ENCODE data around the gene ZNF718. TPM values are rescaled to one million over a fixed set of nuclear protein-coding genes. Genes with fewer than 3 reads are reported as not detected.
"Not testable (repeated sequence)": the region's sequence is repeated elsewhere in the genome, so short reads cannot be mapped to it uniquely, and the experiment has no call there.

Gene ZNF718
- total RNA-seq, 1 donor from 2014 or later = 5.9 TPM

DNA sequence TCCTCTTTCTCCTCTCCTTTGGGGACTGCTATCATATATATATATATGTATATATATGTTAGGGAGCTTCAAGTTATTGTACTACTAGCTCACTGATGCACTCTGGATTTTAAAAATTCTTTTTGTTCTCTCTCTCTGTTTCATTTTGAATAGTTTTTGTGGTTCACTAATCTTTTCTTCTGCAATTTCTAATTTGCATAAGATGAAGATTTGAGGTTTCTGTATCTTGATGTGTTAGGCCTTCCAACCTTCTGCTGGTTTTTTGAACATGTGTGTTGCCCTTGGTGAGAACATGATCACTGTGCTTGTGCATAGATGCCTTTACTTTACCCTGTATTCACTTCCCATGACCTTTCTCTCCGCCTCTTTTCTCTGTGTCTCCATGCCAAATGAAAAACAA, 7.8 kb upstream of the ZNF718 start:
- Histone ChIP-seq H3K27ac (replicated peaks) (no peak overlapping the region), H3K27me3 (ENCODE audit: low read depth) (peaks cover 9% of the 10 kb centered on the region), H3K4me1 (no peaks in the 10 kb centered on the region), H3K4me3 (no peak overlapping the region), H3K9me3 (replicated peaks) (no peaks in the 10 kb centered on the region), H3K36me3 (no peaks in the 10 kb centered on the region)
- DNase-seq = no peak
- intact Hi-C loops (cut with micrococcal nuclease) = no loop called here
- TF ChIP-seq, protein P1, sequence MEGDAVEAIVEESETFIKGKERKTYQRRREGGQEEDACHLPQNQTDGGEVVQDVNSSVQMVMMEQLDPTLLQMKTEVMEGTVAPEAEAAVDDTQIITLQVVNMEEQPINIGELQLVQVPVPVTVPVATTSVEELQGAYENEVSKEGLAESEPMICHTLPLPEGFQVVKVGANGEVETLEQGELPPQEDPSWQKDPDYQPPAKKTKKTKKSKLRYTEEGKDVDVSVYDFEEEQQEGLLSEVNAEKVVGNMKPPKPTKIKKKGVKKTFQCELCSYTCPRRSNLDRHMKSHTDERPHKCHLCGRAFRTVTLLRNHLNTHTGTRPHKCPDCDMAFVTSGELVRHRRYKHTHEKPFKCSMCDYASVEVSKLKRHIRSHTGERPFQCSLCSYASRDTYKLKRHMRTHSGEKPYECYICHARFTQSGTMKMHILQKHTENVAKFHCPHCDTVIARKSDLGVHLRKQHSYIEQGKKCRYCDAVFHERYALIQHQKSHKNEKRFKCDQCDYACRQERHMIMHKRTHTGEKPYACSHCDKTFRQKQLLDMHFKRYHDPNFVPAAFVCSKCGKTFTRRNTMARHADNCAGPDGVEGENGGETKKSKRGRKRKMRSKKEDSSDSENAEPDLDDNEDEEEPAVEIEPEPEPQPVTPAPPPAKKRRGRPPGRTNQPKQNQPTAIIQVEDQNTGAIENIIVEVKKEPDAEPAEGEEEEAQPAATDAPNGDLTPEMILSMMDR (IDR thresholded peaks at IDR 0.05; ENCODE audit: borderline replicate concordance) = no peak

DNA sequence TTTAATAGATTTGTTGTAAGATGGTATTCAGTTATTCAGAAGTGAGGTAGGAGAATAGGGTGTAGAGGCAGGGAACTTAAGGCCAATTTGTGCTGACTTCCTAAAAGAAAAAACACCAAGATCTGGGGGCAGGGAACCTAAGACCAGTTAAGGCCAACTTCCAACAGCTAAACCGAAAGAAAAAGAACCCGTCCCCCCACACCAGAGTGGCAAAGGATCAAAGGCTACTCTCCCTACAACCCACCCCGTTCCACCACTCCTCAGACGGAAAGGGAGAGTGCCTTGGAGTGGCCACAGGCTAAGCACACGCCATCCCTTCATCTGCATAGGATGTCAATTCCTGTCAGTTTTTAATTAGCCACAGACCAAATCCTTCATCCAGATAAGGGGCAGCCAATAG, 3.7 kb upstream of the ZNF718 start:
- intact Hi-C loops (cut with micrococcal nuclease) = no loop called here
- Histone ChIP-seq H3K27me3 (ENCODE audit: low read depth) (no peaks in the 10 kb centered on the region), H3K36me3 (no peaks in the 10 kb centered on the region), H3K4me1 (peaks cover 16% of the 10 kb centered on the region), H3K4me3 (no peak overlapping the region), H3K27ac (replicated peaks) (no peak overlapping the region), H3K9me3 (replicated peaks) (peaks cover 9% of the 10 kb centered on the region)
- TF ChIP-seq, protein P1 (IDR thresholded peaks at IDR 0.05; ENCODE audit: borderline replicate concordance) = no peak
- DNase-seq = no peak

DNA sequence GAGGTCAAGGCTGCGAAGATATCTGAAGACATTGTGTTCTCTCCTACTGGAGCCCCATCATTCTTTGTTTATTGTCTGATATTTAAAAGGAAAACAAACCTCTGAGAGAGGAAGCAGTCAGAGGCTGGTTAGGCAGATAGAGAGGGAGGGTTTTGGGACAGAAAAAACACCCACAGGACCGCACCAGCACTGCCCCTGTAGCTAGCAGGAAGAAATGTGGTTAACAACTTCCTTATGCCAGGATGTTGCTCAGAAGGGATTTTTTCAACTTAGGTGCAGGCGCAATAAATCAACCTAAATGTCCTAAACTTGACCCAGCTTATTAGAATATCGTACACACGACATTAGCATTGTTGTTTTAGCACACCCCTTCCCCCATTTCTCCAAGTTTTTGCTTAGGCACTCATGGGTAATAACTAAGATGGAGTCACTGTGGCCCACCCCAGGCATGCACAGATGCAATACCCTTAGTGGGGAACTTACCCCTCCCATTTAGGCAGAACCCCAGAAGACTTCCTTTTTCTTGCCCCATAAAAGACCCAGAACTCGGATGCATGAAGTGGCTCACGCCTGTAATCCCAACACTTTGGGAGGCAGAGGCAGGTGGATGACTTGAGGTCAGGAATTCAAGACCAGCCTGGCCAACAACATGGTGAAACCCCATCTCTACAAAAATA, 2.8 kb upstream of the ZNF718 start:
- H3K36me3 ChIP-seq = peaks cover 5% of the 10 kb centered on the region
- no peaks in the 10 kb centered on the region for H3K27me3 ChIP-seq (ENCODE audit: low read depth)
- peaks cover 26% of the 10 kb centered on the region for H3K4me1 ChIP-seq
- H3K4me3 ChIP-seq = no peak overlapping the region
- TF ChIP-seq, protein P1 (IDR thresholded peaks at IDR 0.05; ENCODE audit: borderline replicate concordance) = no peak
- no peak overlapping the region for H3K27ac ChIP-seq (replicated peaks)
- peaks cover 9% of the 10 kb centered on the region for H3K9me3 ChIP-seq (replicated peaks)
- intact Hi-C loops (cut with micrococcal nuclease) = no loop called here
- no peak for DNase-seq

DNA sequence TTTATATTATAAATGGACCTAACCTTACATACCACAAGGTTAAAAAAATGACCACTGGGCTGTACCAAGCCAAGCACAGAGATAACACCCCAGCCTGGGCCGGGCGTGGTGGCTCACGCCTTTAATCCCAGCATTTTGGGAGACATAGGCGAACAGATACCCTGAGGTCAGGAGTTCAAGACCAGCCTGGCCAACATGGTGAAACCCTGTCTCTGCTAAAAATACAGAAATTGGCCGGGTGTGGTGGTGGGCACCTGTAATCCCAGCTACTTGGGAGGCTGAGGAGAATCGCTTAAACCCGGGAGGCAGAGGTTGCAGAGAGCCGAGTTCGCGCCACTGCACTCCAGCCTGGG, 403 bp upstream of the ZNF718 start:
- H3K27me3 ChIP-seq (ENCODE audit: low read depth); DNase-seq; intact Hi-C loops (cut with micrococcal nuclease): not testable (repeated sequence)
- Histone ChIP-seq H3K4me3 (peak overlapping the region; percentile 83), H3K27ac (replicated peaks) (peak overlapping the region; percentile 95), H3K9me3 (replicated peaks) (peaks cover 18% of the 10 kb centered on the region), H3K4me1 (peaks cover 28% of the 10 kb centered on the region), H3K36me3 (peaks cover 27% of the 10 kb centered on the region)

DNA sequence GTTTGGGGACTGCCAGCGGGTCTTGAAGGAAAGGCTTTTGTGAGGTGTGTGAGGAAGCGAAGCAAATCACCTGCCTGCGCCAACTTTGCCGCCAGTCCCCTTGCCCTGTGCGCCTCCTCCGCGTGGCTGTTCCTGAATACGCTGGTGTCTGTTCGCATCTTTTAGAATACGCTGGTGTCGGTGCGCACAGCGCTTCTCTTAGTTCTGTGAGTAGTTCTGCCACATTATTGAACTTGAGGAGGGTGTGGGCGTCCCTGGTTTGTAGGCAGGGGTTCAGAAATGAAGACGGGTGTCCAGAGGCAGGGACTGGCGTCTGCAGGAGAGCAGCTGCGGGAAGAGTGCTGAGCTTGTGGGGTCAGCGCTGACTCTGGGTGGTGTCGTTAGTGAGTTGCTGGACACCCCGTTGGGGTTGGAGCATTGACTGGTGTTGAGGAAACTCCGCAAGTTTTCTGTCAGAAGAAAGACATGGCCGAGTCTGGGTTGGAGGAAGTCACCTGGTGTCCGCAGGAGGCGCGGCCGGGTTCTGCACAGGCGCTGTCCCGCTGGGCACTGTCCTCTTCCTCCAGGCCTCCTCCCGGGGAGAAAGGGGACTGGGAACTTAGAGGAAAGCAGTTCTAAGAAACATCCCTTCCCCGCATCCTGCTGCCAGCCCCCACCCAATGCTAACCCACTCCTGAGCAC, 930 bp downstream of the ZNF718 start:
- peak; percentile 40 for DNase-seq
- Histone ChIP-seq H3K27me3 (ENCODE audit: low read depth) (no peaks in the 10 kb centered on the region), H3K36me3 (peaks cover 27% of the 10 kb centered on the region), H3K9me3 (replicated peaks) (peaks cover 30% of the 10 kb centered on the region), H3K4me3 (peak overlapping the region; percentile 83), H3K4me1 (peaks cover 28% of the 10 kb centered on the region), H3K27ac (replicated peaks) (peak overlapping the region; percentile 95)
- TF ChIP-seq, protein P1 (IDR thresholded peaks at IDR 0.05; ENCODE audit: borderline replicate concordance) = no peak
- intact Hi-C loops (cut with micrococcal nuclease) = no loop called here

DNA sequence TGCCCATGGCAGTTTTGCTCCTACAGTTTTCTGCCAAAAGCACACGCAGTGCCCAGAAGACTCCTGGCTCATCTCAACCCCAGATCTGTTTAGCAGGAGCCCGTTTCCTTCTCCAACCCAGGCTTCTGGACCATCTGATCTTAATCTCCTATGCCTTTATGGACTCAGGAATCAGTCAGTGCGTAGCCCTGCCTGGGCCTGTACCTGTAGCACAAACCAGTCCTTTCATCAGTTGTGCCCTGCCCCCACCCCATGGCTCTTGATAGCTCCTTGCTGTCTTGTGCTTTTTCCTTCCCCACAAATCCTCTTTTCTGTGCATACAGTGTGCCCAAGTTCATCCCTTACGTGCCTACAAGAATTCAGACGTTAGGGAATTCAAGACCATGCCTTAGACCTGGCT, 1.5 kb downstream of the ZNF718 start:
- Histone ChIP-seq H3K27ac (replicated peaks) (peak overlapping the region; percentile 95), H3K4me3 (peak overlapping the region; percentile 83), H3K9me3 (replicated peaks) (peaks cover 30% of the 10 kb centered on the region), H3K4me1 (peaks cover 28% of the 10 kb centered on the region), H3K27me3 (ENCODE audit: low read depth) (no peaks in the 10 kb centered on the region), H3K36me3 (peaks cover 28% of the 10 kb centered on the region)
- intact Hi-C loops (cut with micrococcal nuclease) = no loop called here
- TF ChIP-seq, protein P1 (IDR thresholded peaks at IDR 0.05; ENCODE audit: borderline replicate concordance) = no peak
- no peak for DNase-seq
